SH-SY5Y (cell line): ENCODE data around the gene FBXL7.

Source experiments
- GATA2 ChIP-seq: IDR thresholded peaks from 2 replicates; pipeline ENCODE4 v1.6.1; 2011; ENCODE audit warnings: mild to moderate bottlenecking, low read depth, low read length
- GATA3 ChIP-seq: IDR thresholded peaks from 2 replicates; pipeline ENCODE4 v1.6.1; 2011; ENCODE audit warnings: low read depth, mild to moderate bottlenecking, low read length, moderate library complexity

DNA sequence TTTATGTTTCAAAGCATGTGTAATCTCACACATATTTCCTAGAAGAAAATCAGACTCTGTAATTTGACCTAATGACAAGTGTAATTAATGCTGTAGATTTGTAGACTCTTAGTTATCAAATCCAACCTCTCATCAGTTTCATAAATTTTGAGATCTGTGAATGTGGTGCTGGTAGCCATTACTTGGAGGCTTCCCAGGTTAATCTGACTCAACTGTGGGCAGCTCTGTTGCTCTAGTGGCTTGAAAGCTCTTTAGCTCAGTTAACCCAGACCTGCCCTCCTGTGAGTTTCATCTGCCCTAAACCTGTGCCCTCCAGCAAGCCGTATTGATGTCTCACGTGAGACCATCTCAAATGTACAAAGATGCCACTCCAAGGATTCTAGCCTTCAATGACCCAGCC is 323.4 kb downstream of the FBXL7 start:
- TF ChIP-seq GATA2 (no peak), GATA3 (no peak)
